KMS-11 (cell line): ENCODE measurements around the gene UGT1A10.
"Not testable (repeated sequence)": the region's sequence is repeated elsewhere in the genome, so short reads cannot be mapped to it uniquely, and the experiment has no call there.

Source experiments
- H2AFZ ChIP-seq: fragments of 200-600 bp; sonication (generic); 2 replicates; pipeline ENCODE4 v1.6.1; 2016; ENCODE audit warnings: antibody characterized with exemption, mixed run types, low read depth
- H3K27ac ChIP-seq: fragments of 200-600 bp; sonication (generic); 2 replicates; pipeline ENCODE4 v1.6.1; 2016; ENCODE audit warnings: mild to moderate bottlenecking, mixed run types
- H3K27me3 ChIP-seq: fragments of 200-600 bp; sonication (generic); 2 replicates; pipeline ENCODE4 v1.6.1; 2017; ENCODE audit warnings: mild to moderate bottlenecking, low read depth, mixed run types, moderate library complexity; ENCODE audit not compliant: insufficient read depth
- H3K36me3 ChIP-seq: fragments of 200-600 bp; sonication (generic); 2 replicates; pipeline ENCODE4 v1.6.1; 2017; ENCODE audit warnings: mild to moderate bottlenecking, mixed run types; ENCODE audit not compliant: insufficient read depth
- H3K4me1 ChIP-seq: fragments of 200-600 bp; sonication (generic); 2 replicates; pipeline ENCODE4 v1.6.1; 2016; ENCODE audit warnings: mild to moderate bottlenecking, low read depth, mixed run types; ENCODE audit not compliant: poor library complexity, severe bottlenecking
- H3K4me2 ChIP-seq: fragments of 200-600 bp; sonication (generic); 2 replicates; pipeline ENCODE4 v1.7.0; 2016; ENCODE audit warnings: mild to moderate bottlenecking, mixed run types
- H3K4me3 ChIP-seq: fragments of 200-600 bp; sonication (generic); IDR thresholded peaks from 2 replicates; pipeline ENCODE4 v1.6.1; 2017; ENCODE audit warnings: low read depth, low read length, mixed read lengths; ENCODE audit not compliant: insufficient read depth
- H3K79me2 ChIP-seq: fragments of 200-600 bp; sonication (generic); 2 replicates; pipeline ENCODE4 v1.6.1; 2016; ENCODE audit warnings: low read depth, mixed run types; ENCODE audit not compliant: insufficient read depth
- H3K9ac ChIP-seq: fragments of 200-600 bp; sonication (generic); 2 replicates; pipeline ENCODE4 v1.6.1; 2016; ENCODE audit warnings: mild to moderate bottlenecking, mixed run types
- H4K20me1 ChIP-seq: fragments of 200-600 bp; sonication (generic); 2 replicates; pipeline ENCODE4 v1.6.1; 2016; ENCODE audit warnings: mild to moderate bottlenecking, mixed run types; ENCODE audit not compliant: insufficient read depth
- TF ChIP-seq, protein P1 (sequence below): fragments of 200-600 bp; sonication (generic); conservative IDR thresholded peaks from 2 replicates; pipeline ENCODE4 v1.6.1; 2017; ENCODE audit warnings: low read depth, mild to moderate bottlenecking, antibody characterized with exemption, low read length, moderate library complexity, mixed read lengths

The UGT1A10 gene

DNA sequence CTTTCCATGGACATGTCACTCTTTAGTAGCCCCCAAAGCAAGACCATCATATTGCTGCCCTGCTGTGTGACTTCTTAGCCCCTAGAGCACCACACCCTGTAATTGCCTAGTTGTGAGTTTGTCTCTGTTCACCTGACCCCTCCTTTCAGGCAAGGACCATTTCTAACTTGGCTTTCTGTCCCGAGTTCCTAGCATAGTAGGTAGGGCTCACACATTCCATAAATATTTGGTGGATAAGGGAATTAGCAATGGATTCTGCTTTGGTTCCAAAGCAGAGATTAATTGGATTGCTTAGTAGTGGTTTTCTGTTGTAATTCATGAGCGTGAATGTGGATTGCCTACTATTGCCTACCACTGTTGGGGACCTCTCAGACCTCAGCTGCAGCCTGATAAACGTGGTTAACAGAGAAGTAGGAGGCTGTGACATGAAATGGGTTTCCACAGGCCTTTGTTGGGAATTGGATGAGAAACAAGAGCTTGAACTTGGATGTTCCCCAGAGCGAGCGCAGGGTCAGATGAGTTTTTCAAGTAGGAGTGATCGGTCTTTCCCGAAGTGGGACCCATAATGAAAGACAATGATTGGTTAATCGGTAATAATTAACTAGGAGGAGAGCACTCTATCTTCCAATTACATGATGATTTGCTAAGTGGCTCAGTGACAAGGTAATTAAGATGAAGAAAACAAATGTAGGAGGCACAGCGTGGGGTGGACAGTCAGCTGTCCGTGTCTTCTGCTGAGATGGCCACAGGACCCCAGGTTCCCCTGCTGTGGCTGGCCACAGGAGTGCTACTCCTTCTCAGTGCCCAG lies 110.4 kb downstream of the UGT1A10 start:
- TF ChIP-seq, protein P1, sequence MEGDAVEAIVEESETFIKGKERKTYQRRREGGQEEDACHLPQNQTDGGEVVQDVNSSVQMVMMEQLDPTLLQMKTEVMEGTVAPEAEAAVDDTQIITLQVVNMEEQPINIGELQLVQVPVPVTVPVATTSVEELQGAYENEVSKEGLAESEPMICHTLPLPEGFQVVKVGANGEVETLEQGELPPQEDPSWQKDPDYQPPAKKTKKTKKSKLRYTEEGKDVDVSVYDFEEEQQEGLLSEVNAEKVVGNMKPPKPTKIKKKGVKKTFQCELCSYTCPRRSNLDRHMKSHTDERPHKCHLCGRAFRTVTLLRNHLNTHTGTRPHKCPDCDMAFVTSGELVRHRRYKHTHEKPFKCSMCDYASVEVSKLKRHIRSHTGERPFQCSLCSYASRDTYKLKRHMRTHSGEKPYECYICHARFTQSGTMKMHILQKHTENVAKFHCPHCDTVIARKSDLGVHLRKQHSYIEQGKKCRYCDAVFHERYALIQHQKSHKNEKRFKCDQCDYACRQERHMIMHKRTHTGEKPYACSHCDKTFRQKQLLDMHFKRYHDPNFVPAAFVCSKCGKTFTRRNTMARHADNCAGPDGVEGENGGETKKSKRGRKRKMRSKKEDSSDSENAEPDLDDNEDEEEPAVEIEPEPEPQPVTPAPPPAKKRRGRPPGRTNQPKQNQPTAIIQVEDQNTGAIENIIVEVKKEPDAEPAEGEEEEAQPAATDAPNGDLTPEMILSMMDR: no peak
- H3K79me2 ChIP-seq: no peaks in the 10 kb centered on the region
- no peaks in the 10 kb centered on the region for H3K27me3 ChIP-seq
- no peaks in the 10 kb centered on the region for H4K20me1 ChIP-seq
- H3K4me3 ChIP-seq: no peak overlapping the region
- no peak overlapping the region for H2AFZ ChIP-seq
- H3K27ac ChIP-seq: no peak overlapping the region
- no peaks in the 10 kb centered on the region for H3K36me3 ChIP-seq
- H3K4me1 ChIP-seq: no peaks in the 10 kb centered on the region
- no peak overlapping the region for H3K9ac ChIP-seq
- H3K4me2 ChIP-seq: no peak overlapping the region

DNA sequence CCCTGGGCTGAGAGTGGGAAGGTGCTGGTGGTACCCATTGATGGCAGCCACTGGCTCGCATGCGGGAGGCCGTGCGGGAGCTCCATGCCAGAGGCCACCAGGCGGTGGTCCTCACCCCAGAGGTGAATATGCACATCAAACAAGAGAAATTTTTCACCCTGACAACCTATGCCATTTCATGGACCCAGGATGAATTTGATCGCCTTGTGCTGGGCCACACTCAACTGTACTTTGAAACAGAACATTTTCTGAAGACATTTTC lies 111.0 kb downstream of the UGT1A10 start:
- no peaks in the 10 kb centered on the region for H3K79me2 ChIP-seq
- H3K36me3 ChIP-seq: no peaks in the 10 kb centered on the region
- H3K4me2 ChIP-seq: no peak overlapping the region
- no peak overlapping the region for H2AFZ ChIP-seq
- no peaks in the 10 kb centered on the region for H3K27me3 ChIP-seq
- no peak overlapping the region for H3K9ac ChIP-seq
- H3K4me1 ChIP-seq: no peaks in the 10 kb centered on the region
- H4K20me1 ChIP-seq: no peaks in the 10 kb centered on the region
- TF ChIP-seq, protein P1: no peak
- H3K27ac ChIP-seq: no peak overlapping the region
- H3K4me3 ChIP-seq: no peak overlapping the region

DNA sequence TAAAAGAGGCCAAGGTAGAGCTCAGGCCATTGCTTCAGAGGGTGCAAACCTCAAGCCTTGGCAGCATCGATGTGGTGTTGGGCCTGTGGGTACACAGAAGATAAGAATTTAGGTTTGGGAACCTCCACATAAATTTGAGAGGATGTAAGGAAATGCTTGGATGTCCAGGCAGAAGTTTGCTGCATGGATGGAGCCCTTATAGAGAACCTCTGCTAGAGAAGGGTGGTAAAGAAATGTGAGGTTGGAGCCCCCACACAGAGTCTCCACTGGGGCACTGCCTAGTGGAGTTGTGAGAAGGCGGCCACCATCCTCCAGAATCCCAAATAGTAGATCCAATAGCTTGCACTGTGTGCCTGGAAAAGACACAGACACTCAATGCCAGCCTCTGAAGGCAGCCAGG lies 114.4 kb downstream of the UGT1A10 start:
- H2AFZ ChIP-seq, H3K4me3 ChIP-seq, H4K20me1 ChIP-seq, H3K9ac ChIP-seq, H3K36me3 ChIP-seq, H3K4me1 ChIP-seq, H3K4me2 ChIP-seq, H3K27me3 ChIP-seq, H3K79me2 ChIP-seq, H3K27ac ChIP-seq: not testable (repeated sequence)

DNA sequence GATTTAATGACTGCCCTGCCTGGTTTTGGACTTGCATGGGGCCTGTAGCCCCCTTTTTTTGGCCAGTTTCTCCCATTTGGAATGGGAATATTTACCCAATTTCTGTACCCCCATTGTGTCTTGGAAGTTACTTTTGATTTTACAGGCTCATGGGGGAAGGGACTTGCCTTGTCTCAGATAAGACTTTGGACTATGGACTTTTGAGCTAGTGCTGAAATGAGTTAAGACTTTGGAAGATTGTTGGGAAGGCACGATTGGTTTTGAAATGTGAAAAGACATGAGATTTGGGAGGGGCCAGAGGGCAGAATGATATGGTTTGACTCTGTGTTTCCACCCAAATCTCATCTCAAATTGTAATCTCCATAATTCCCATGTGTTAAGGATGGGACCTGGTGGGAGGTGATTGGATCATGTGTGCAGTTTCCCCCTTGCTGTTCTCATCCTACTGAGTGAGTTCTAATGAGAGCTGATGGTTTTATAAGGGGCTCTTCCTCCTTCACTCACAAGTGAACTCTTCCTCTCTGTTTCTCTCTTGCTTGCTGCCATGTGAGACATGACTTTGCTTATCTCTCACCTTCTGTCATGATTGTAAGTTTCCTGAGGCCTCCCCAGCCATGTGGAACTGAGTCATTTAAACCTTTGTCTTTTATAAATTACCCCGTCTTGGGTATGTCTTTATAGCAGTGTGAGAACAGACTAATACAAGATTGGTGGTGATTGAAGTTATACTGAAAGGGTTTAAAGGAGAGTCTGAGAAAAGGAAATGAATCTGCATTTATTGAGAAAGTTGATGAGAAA lies 115.2 kb downstream of the UGT1A10 start:
- H3K4me3 ChIP-seq, H3K4me2 ChIP-seq, H3K79me2 ChIP-seq, H4K20me1 ChIP-seq, H3K9ac ChIP-seq, H3K27ac ChIP-seq, H3K27me3 ChIP-seq, H3K4me1 ChIP-seq, H2AFZ ChIP-seq, H3K36me3 ChIP-seq: not testable (repeated sequence)

DNA sequence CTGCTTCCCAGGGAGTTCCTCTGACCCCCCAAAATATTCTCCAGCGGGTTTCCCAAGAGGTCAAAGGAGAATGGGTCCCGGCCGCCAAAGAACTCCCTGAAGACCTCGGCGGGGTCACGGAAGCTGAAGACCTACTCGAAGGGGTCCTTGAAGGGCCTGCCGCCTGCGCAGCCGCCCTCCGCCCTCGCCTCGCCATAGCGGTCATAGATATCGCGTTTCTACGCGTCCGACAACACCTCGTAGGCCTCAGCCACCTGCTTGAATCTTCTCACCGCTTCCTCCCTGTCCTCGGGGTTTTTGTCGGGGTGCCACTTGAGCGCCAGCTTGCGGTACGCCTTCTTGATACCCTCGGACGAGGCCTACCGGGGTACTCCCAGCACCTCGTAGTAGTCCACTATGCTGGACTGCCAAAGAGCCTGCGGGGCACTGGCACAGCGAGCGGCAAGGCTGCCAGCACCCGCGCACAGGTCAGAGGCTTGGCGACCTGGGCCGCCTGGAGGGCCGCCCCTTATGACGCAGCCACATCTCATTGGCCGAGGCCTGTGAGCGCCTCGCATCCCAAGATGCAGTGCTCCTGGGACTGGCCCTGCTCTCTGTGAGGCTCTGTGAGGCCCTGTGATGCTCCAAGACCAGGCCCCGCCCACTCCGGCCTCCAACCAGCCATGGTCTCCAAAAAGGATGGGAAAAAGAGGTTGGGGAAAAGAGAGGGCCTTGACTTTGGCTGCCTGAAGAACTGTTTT lies 118.8 kb downstream of the UGT1A10 start:
- Histone ChIP-seq H3K4me3 (no peak overlapping the region), H3K4me2 (no peak overlapping the region), H2AFZ (no peak overlapping the region), H3K27me3 (no peaks in the 10 kb centered on the region), H3K4me1 (no peaks in the 10 kb centered on the region), H3K9ac (no peak overlapping the region), H3K36me3 (no peaks in the 10 kb centered on the region), H3K79me2 (no peaks in the 10 kb centered on the region), H4K20me1 (no peaks in the 10 kb centered on the region), H3K27ac (no peak overlapping the region)
- TF ChIP-seq, protein P1: no peak
